ENCODE measurements around the gene IL4I1.

IL4I1 gene

DNA sequence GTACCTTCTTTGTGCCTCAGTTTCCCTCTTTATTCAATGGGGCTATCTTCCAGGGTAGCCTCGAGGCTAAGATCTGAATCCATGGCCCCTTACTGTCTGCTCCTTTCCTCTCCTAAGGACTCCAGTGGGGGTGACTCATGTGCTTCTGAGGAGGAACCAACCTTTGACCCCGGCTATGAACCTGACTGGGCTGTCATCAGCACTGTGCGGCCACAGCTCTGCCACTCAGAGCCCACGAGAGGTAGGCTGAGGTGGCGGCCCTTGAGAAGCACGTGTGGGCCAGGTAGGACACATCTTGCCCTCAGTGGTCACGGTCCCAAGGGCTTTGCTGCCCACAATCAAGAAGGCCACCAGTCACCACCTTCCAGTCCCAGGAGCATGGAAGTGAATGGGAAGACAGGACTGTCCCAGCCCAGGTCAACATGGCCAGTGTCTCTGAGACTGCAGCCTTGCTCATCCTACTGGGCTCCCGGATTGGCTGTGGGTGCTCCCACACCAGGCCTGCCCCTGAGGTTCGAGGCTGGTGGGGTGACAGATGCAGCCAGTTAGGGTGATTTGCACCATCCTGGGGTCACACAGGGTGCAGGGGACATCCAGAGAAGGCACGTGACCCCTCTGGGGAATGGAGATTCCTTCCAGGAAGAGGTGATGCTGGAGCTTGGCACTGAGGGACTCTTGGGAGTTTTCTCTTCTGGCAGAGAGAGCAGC is 16.4 kb downstream of the IL4I1 start:
- peaks cover 45% of the 10 kb centered on the region for H3K36me3 ChIP-seq (replicated peaks)
- in situ Hi-C loops (cut with HindIII; ENCODE audit: low pct_ligation_motif_present, low sequenced_read_pairs) = no loop called here
- TF ChIP-seq, protein P1, sequence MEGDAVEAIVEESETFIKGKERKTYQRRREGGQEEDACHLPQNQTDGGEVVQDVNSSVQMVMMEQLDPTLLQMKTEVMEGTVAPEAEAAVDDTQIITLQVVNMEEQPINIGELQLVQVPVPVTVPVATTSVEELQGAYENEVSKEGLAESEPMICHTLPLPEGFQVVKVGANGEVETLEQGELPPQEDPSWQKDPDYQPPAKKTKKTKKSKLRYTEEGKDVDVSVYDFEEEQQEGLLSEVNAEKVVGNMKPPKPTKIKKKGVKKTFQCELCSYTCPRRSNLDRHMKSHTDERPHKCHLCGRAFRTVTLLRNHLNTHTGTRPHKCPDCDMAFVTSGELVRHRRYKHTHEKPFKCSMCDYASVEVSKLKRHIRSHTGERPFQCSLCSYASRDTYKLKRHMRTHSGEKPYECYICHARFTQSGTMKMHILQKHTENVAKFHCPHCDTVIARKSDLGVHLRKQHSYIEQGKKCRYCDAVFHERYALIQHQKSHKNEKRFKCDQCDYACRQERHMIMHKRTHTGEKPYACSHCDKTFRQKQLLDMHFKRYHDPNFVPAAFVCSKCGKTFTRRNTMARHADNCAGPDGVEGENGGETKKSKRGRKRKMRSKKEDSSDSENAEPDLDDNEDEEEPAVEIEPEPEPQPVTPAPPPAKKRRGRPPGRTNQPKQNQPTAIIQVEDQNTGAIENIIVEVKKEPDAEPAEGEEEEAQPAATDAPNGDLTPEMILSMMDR (IDR thresholded peaks at IDR 0.05; ENCODE audit: low read depth, low read length, missing control alignments) = no peak
- no peak overlapping the region for H3K27ac ChIP-seq
- DNase-seq = no peak
- no peak overlapping the region for H3K4me3 ChIP-seq (ENCODE audit: low read depth, low read length)
- H3K27me3 ChIP-seq (replicated peaks) = no peaks in the 10 kb centered on the region

DNA sequence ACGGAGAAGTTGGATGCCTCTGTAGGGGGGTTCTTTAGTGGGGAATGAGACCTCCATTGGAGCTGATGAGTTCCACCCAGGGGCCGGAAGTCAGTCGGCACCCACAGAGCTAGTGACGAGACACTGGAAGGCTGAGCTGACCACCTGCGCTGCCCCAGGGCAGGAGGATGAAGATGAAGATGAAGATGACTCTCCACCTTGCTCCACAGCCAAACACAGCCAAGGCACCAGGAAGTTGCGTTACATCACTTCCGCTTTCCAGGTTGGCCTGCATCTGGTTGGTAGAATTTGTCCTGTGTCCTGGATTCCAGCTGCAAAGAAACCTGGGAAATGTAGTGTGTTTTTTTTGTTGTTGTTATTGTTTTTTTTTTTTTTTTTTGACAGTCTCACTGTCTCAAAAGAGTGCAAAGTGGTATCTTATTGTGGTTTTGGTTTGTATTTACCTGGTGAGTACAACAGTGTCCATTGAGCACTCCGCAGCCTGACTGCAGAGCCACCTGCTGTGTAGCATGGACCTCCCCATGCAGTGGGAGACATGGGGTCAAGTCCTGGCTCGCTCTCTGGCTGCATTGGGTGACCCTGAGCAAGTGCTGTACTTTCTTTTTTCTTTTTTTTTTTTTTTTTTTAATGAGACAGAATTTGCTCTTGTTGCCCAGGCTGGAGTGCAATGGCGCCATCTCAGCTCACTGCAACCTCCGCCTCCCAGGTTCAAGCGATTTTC is 17.3 kb downstream of the IL4I1 start:
- in situ Hi-C loops (cut with HindIII; ENCODE audit: low pct_ligation_motif_present, low sequenced_read_pairs) = no loop called here
- no peaks in the 10 kb centered on the region for H3K27me3 ChIP-seq (replicated peaks)
- TF ChIP-seq, protein P1 (IDR thresholded peaks at IDR 0.05; ENCODE audit: low read depth, low read length, missing control alignments) = no peak
- H3K4me3 ChIP-seq (ENCODE audit: low read depth, low read length) = no peak overlapping the region
- DNase-seq = no peak
- no peak overlapping the region for H3K27ac ChIP-seq
- H3K36me3 ChIP-seq (replicated peaks) = peaks cover 40% of the 10 kb centered on the region

DNA sequence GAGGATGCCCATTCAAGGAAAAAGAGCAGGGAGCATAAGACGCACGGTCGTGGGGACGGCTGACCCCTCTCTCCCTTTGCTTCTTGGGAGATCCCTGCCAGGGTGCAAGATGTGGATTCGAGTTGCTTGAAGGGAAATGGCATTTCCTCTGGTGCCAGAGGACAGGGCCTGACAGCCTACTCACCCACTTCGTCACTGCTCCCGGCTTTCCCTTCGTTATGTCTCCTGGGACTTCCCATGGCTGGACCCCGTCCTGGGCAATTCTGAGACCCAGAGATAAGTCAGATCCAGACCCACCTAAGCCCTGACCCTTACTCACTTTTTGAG is 18.0 kb downstream of the IL4I1 start:
- TF ChIP-seq, protein P1 (IDR thresholded peaks at IDR 0.05; ENCODE audit: low read depth, low read length, missing control alignments) = no peak

DNA sequence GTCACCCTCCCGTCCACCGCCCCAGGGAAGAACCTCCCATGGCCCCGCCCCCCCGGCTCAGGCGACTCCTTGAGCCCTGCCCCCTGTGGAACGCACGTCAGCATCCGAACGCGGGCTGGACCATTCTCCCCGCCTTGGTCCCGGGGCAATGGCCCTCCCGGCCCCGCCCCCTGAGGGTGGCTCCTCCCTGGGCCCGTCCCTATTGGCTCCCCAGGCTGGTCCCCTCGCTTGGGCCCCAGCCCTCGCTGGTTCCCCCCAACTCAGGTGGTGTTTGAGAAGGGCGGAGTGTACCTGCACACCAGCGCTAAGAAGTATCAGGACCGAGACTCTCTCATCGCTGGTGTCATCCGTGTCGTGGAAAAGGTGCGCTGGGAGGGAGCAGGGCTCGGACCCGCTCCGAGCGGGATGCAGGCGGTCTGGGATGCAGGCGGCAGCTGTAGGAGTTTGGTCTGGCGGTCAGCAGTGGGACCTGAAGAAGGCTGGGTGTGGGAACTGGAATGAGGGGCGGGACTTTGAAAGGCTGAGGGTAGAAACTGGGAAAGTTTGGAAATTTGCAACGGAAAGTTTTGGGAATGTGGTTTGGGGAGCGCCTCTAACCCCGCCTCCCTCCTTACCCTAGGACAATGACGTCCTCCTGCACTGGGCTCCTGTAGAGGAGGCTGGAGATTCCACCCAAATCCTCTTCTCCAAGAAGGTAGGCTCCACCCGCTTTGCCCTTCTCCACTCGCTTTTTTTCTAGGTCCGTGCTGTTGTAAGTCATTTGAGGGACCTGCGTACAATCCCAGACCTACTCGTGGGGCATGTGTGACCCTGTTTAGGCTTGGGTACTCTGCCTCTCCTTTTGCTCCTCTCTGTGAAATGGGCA is 18.6 kb downstream of the IL4I1 start:
- Histone ChIP-seq H3K27ac (peak overlapping the region; percentile 99), H3K27me3 (replicated peaks) (no peaks in the 10 kb centered on the region), H3K4me3 (ENCODE audit: low read depth, low read length) (peak overlapping the region; percentile 100), H3K36me3 (replicated peaks) (peaks cover 29% of the 10 kb centered on the region)
- in situ Hi-C loops (cut with HindIII; ENCODE audit: low pct_ligation_motif_present, low sequenced_read_pairs) = no loop called here
- TF ChIP-seq, protein P1 (IDR thresholded peaks at IDR 0.05; ENCODE audit: low read depth, low read length, missing control alignments) = no peak
- DNase-seq = peak; percentile 95

More for the DNA sequence above, 18.0 kb downstream of the IL4I1 start:
- Histone ChIP-seq H3K27me3 (replicated peaks) (no peaks in the 10 kb centered on the region), H3K4me3 (ENCODE audit: low read depth, low read length) (peak overlapping the region; percentile 100), H3K27ac (no peak overlapping the region), H3K36me3 (replicated peaks) (peaks cover 35% of the 10 kb centered on the region)
- in situ Hi-C loops (cut with HindIII; ENCODE audit: low pct_ligation_motif_present, low sequenced_read_pairs) = no loop called here
- DNase-seq = no peak

DNA sequence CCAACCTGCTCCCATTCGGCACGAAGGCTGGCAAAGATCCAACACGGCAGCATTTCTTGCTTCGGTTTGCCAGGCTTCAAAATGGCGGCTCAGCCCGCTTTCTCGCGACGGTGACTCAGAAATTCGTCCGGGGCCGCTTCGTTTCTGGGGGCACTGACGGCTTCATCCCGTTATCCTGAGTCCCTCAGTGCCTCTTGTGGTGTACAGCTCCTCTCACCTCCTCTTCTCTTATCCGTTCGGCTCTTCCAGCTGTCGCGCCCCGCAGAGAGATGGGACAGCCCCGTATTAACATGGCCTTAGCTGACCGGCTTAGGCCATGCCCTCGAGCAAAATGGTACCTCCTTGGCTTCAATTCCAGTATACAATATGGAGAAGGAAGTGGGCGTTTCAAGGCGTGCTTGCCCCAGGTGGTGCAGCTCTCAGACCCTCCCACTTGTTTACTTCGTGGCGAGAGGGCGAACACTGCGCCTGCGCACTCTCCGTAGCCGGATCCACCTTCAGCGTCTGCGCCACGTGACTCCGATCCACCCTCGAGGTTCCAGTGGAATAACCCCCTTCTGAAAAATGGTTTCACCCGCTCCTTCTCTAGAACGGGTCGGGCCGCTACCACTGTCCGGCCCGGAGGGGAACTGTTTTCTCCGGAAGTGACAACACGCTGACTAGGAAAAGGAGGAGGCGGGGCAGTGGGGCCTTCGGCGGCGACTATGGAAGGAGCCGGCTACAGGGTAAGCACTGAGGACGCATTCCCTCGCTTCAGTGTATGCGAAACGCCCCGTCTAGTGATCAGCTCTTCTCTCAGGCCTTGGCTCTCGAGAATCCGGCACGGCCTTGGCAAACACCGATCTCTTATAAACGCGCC is 19.4 kb downstream of the IL4I1 start, which contains the start of the genes AKT1S1 and TBC1D17:
Gene AKT1S1, minus strand, starts transcription at position 336 of the 859 bp plus-strand sequence. CDS start 4,060 bp downstream, outside the sequence.
Gene TBC1D17, plus strand, starts transcription at position 683 of the 859 bp plus-strand sequence. Its CDS starts 22 bp downstream, at position 705.
- Histone ChIP-seq H3K36me3 (replicated peaks) (peaks cover 20% of the 10 kb centered on the region), H3K27ac (peak within 1 kb of the TSS; percentile 99), H3K4me3 (ENCODE audit: low read depth, low read length) (peak within 1 kb of the TSS; percentile 100), H3K27me3 (replicated peaks) (no peaks in the 10 kb centered on the region)
- in situ Hi-C loops (cut with HindIII; ENCODE audit: low pct_ligation_motif_present, low sequenced_read_pairs) = no loop called here
- TF ChIP-seq, protein P1 (IDR thresholded peaks at IDR 0.05; ENCODE audit: low read depth, low read length, missing control alignments) = no peak
- peak; percentile 100 for DNase-seq

All from brain microvascular endothelial cell (primary cell).